Measurements from ENCODE around the gene KPNA6. TPM values are rescaled to one million over a fixed set of nuclear protein-coding genes. Genes with fewer than 3 reads are reported as not detected.

The KPNA6 gene
- polyA plus RNA-seq, 1 of the 3 experiments (the other 2 are of a cell fraction) = 13.1 TPM

DNA sequence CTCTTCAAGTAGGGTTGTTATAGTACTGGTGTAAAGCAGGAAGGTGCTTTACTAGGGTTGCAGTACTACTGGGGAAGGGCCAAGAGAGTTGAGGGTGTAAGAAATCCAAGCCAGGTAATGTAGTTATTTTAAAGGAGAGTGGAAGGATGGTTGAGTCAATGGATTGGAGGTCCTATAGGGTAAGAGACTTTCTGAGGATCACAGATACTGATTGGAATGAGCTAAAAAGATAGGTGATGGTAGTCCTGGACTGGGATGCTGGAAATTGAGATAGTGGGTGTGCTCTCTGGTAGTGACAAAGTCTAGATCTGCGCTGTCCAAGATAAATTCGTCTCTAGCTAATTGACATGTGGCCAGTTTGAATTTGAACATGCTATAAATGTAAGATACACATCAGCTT, 78.6 kb downstream of the KPNA6 start:
- no peaks in the 10 kb centered on the region for H3K27me3 ChIP-seq (ENCODE audit: insufficient read depth)
- DNase-seq = no peak
- no peaks in the 10 kb centered on the region for H3K9me3 ChIP-seq
- H3K27ac ChIP-seq (ENCODE audit: low read depth in 2 of 2, low read length in 1 of 2) = no peak overlapping the region
- H3K4me2 ChIP-seq = no peak overlapping the region
- ChIA-PET CTCF (interaction anchor here (1.2 kb wide), 1 partner anchor 14 kb away, joined by 6 read pairs; the partner anchor contains the start of gene CCDC28B), POLR2A (no interaction called here)
- H3K4me1 ChIP-seq (ENCODE audit: control insufficient read depth in 1 of 2, insufficient read depth in 2 of 2, low read depth in 1 of 2, low read length in 1 of 2) = peaks cover 11 to 13% of the 10 kb centered on the region in 2 experiments; a peak in 2 of 4 replicates
- no peak overlapping the region for H3K9ac ChIP-seq
- no peaks in the 10 kb centered on the region for H3K9me2 ChIP-seq
- no peak for TF ChIP-seq MXI1 (IDR thresholded peaks at IDR 0.05; ENCODE audit: low read depth, low read length)
- no peak for TF ChIP-seq YY1 (IDR thresholded peaks at IDR 0.05; ENCODE audit: low read depth)
- no peak for TF ChIP-seq TEAD4 (IDR thresholded peaks at IDR 0.05; ENCODE audit: borderline replicate concordance, insufficient read depth)
- TF ChIP-seq, protein P1, sequence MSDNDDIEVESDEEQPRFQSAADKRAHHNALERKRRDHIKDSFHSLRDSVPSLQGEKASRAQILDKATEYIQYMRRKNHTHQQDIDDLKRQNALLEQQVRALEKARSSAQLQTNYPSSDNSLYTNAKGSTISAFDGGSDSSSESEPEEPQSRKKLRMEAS (IDR thresholded peaks at IDR 0.05; ENCODE audit: low read depth) = no peak
- no peak for TF ChIP-seq RCOR1 (IDR thresholded peaks at IDR 0.05; ENCODE audit: low read length)
- no peak for TF ChIP-seq RAD21 (IDR thresholded peaks at IDR 0.05; ENCODE audit: low read length)
- TF ChIP-seq TAF1 (IDR thresholded peaks at IDR 0.05; ENCODE audit: borderline replicate concordance, low read depth, low read length) = no peak
- TF ChIP-seq NFIC (IDR thresholded peaks at IDR 0.05; ENCODE audit: borderline replicate concordance) = no peak
- TF ChIP-seq, protein P2, sequence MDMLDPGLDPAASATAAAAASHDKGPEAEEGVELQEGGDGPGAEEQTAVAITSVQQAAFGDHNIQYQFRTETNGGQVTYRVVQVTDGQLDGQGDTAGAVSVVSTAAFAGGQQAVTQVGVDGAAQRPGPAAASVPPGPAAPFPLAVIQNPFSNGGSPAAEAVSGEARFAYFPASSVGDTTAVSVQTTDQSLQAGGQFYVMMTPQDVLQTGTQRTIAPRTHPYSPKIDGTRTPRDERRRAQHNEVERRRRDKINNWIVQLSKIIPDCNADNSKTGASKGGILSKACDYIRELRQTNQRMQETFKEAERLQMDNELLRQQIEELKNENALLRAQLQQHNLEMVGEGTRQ (IDR thresholded peaks at IDR 0.05; ENCODE audit: borderline replicate concordance, low read depth, low read length) = no peak
- TF ChIP-seq FOSL2 (IDR thresholded peaks at IDR 0.05; ENCODE audit: borderline replicate concordance, low read depth) = no peak
- TF ChIP-seq, protein P3, sequence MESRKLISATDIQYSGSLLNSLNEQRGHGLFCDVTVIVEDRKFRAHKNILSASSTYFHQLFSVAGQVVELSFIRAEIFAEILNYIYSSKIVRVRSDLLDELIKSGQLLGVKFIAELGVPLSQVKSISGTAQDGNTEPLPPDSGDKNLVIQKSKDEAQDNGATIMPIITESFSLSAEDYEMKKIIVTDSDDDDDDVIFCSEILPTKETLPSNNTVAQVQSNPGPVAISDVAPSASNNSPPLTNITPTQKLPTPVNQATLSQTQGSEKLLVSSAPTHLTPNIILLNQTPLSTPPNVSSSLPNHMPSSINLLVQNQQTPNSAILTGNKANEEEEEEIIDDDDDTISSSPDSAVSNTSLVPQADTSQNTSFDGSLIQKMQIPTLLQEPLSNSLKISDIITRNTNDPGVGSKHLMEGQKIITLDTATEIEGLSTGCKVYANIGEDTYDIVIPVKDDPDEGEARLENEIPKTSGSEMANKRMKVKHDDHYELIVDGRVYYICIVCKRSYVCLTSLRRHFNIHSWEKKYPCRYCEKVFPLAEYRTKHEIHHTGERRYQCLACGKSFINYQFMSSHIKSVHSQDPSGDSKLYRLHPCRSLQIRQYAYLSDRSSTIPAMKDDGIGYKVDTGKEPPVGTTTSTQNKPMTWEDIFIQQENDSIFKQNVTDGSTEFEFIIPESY (IDR thresholded peaks at IDR 0.05; ENCODE audit: borderline replicate concordance, low read depth) = no peak
- TF ChIP-seq GABPA (IDR thresholded peaks at IDR 0.05; ENCODE audit: low read depth) = no peak
- TF ChIP-seq EP300 (IDR thresholded peaks at IDR 0.05; ENCODE audit: borderline replicate concordance in 1 of 2, low read depth in 1 of 2, low read length in 1 of 2) = no peak
- WGBS (ENCODE audit: low lambda C conversion rate) = 97% methylated on average over 2 of the region's 2 CpGs
- H4K20me1 ChIP-seq (ENCODE audit: insufficient read depth) = peaks cover 29% of the 10 kb centered on the region
- H2AFZ ChIP-seq (ENCODE audit: low read depth) = no peak overlapping the region
- H3K36me3 ChIP-seq (replicated peaks in 1 of 2; ENCODE audit: control insufficient read depth in 1 of 2, insufficient read depth in 2 of 2, low read length in 1 of 2) = peaks cover 59 to 80% of the 10 kb centered on the region in 2 experiments
- peaks cover 72% of the 10 kb centered on the region for H3K79me2 ChIP-seq (ENCODE audit: insufficient read depth)
- H3F3A ChIP-seq (replicated peaks; ENCODE audit: insufficient read depth) = no peaks in the 10 kb centered on the region
- no peak overlapping the region for H3K4me3 ChIP-seq (ENCODE audit: low read depth in 2 of 2, low read length in 1 of 2)

DNA sequence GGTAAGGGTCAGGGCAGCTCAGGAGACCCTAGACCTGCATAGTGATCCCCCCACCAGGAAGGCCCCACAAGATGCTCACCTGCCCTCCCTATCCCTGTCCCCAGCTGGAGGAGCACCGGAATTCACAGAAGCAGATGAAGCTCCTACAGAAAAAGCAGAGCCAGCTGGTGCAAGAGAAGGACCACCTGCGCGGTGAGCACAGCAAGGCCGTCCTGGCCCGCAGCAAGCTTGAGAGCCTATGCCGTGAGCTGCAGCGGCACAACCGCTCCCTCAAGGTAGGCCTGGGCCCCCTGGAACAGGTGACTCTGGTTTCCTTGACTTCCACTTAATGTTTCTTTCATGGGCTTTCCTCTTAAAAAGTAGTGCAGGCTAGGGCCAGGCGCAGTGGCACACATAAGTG, 80.0 kb downstream of the KPNA6 start:
- Histone ChIP-seq H3K4me2 (no peak overlapping the region), H3K4me3 (ENCODE audit: low read depth in 2 of 2, low read length in 1 of 2) (no peak overlapping the region)
- POLR2A ChIA-PET = no interaction called here
- TF ChIP-seq SIN3A (IDR thresholded peaks at IDR 0.05; ENCODE audit: borderline replicate concordance, low read depth, low read length) = no peak
- no peak for TF ChIP-seq FOSL2 (IDR thresholded peaks at IDR 0.05; ENCODE audit: borderline replicate concordance, low read depth)
- TF ChIP-seq, protein P1 (IDR thresholded peaks at IDR 0.05; ENCODE audit: low read depth) = no peak
- TF ChIP-seq TCF12 (IDR thresholded peaks at IDR 0.05) = no peak
- TF ChIP-seq POLR2AphosphoS5 (IDR thresholded peaks at IDR 0.05; ENCODE audit: low read depth, low read length) = no peak
- TF ChIP-seq RAD21 (IDR thresholded peaks at IDR 0.05; ENCODE audit: low read length) = no peak
- TF ChIP-seq NRF1 (IDR thresholded peaks at IDR 0.05; ENCODE audit: low read depth, low read length) = no peak
- TF ChIP-seq RXRA (IDR thresholded peaks at IDR 0.05; ENCODE audit: borderline replicate concordance, low read depth) = no peak
- TF ChIP-seq MXI1 (IDR thresholded peaks at IDR 0.05; ENCODE audit: low read depth, low read length) = no peak
- TF ChIP-seq, protein P4, sequence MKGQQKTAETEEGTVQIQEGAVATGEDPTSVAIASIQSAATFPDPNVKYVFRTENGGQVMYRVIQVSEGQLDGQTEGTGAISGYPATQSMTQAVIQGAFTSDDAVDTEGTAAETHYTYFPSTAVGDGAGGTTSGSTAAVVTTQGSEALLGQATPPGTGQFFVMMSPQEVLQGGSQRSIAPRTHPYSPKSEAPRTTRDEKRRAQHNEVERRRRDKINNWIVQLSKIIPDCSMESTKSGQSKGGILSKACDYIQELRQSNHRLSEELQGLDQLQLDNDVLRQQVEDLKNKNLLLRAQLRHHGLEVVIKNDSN (IDR thresholded peaks at IDR 0.05; ENCODE audit: borderline replicate concordance, low read depth) = no peak
- TF ChIP-seq RCOR1 (IDR thresholded peaks at IDR 0.05; ENCODE audit: low read length) = no peak
- no peak for TF ChIP-seq EZH2phosphoT487 (IDR thresholded peaks at IDR 0.05; ENCODE audit: borderline replicate concordance, low read depth)
- TF ChIP-seq, protein P3 (IDR thresholded peaks at IDR 0.05; ENCODE audit: borderline replicate concordance, low read depth) = no peak
- no peak for TF ChIP-seq FOXJ3 (CRISPR knock-in tag; IDR thresholded peaks at IDR 0.05)
- no peak for TF ChIP-seq JUND (IDR thresholded peaks at IDR 0.05)

More for the DNA sequence above, 80.0 kb downstream of the KPNA6 start:
- no peak overlapping the region for H2AFZ ChIP-seq (ENCODE audit: low read depth)
- H4K20me1 ChIP-seq (ENCODE audit: insufficient read depth) = peaks cover 29% of the 10 kb centered on the region
- H3K9ac ChIP-seq = no peak overlapping the region
- 92% methylated on average over 9 of the region's 9 CpGs for WGBS (ENCODE audit: low lambda C conversion rate)
- H3K9me2 ChIP-seq = no peaks in the 10 kb centered on the region
- no peak overlapping the region for H3K27ac ChIP-seq (ENCODE audit: low read depth in 2 of 2, low read length in 1 of 2)
- peaks cover 4 to 5% of the 10 kb centered on the region in 2 experiments; a peak in 2 of 4 replicates for H3K4me1 ChIP-seq (ENCODE audit: control insufficient read depth in 1 of 2, insufficient read depth in 2 of 2, low read depth in 1 of 2, low read length in 1 of 2)
- no peaks in the 10 kb centered on the region for H3F3A ChIP-seq (replicated peaks; ENCODE audit: insufficient read depth)
- peaks cover 59% of the 10 kb centered on the region for H3K79me2 ChIP-seq (ENCODE audit: insufficient read depth)
- CTCF ChIA-PET = no interaction called here
- no peaks in the 10 kb centered on the region for H3K9me3 ChIP-seq
- peaks cover 68 to 78% of the 10 kb centered on the region in 2 experiments for H3K36me3 ChIP-seq (replicated peaks in 1 of 2; ENCODE audit: control insufficient read depth in 1 of 2, insufficient read depth in 2 of 2, low read length in 1 of 2)
- DNase-seq = no peak
- no peaks in the 10 kb centered on the region for H3K27me3 ChIP-seq (ENCODE audit: insufficient read depth)
